Ishikawa (cell line): ENCODE measurements around the gene PLEK.

Experiments used
- CEBPB ChIP-seq: IDR thresholded peaks from 2 replicates; pipeline ENCODE4 v1.6.1; 2012
- CREB1 ChIP-seq: IDR thresholded peaks from 2 replicates; pipeline ENCODE4 v1.6.1; 2012; ENCODE audit warnings: low read depth
- EGR1 ChIP-seq: IDR thresholded peaks from 2 replicates; pipeline ENCODE4 v1.6.1; 2012
- EP300 ChIP-seq: IDR thresholded peaks from 2 replicates; pipeline ENCODE4 v1.6.1; 2012; ENCODE audit warnings: borderline replicate concordance
- FOXM1 ChIP-seq: IDR thresholded peaks from 2 replicates; pipeline ENCODE4 v1.6.1; 2012; ENCODE audit warnings: low read depth, borderline replicate concordance
- MAX ChIP-seq: IDR thresholded peaks from 2 replicates; pipeline ENCODE4 v1.6.1; 2012
- NFIC ChIP-seq: IDR thresholded peaks from 2 replicates; pipeline ENCODE4 v1.6.1; 2012
- RAD21 ChIP-seq: IDR thresholded peaks from 2 replicates; pipeline ENCODE4 v1.6.1; 2012; ENCODE audit warnings: low read depth
- REST ChIP-seq: IDR thresholded peaks from 2 replicates; pipeline ENCODE4 v1.6.1; 2012; ENCODE audit warnings: low read depth, mild to moderate bottlenecking
- TAF1 ChIP-seq: IDR thresholded peaks from 2 replicates; pipeline ENCODE4 v1.6.1; 2012; ENCODE audit warnings: low read depth, mild to moderate bottlenecking
- TCF12 ChIP-seq: IDR thresholded peaks from 2 replicates; pipeline ENCODE4 v1.6.1; 2012; ENCODE audit warnings: low read depth
- TEAD4 ChIP-seq: IDR thresholded peaks from 2 replicates; pipeline ENCODE4 v1.6.1; 2012
- USF1 ChIP-seq: IDR thresholded peaks from 2 replicates; pipeline ENCODE4 v1.6.1; 2012
- YY1 ChIP-seq: IDR thresholded peaks from 2 replicates; pipeline ENCODE4 v1.6.1; 2012; ENCODE audit warnings: low read depth
- ZBTB7A ChIP-seq: IDR thresholded peaks from 2 replicates; pipeline ENCODE4 v1.6.1; 2012; ENCODE audit warnings: low read depth

Gene PLEK

DNA sequence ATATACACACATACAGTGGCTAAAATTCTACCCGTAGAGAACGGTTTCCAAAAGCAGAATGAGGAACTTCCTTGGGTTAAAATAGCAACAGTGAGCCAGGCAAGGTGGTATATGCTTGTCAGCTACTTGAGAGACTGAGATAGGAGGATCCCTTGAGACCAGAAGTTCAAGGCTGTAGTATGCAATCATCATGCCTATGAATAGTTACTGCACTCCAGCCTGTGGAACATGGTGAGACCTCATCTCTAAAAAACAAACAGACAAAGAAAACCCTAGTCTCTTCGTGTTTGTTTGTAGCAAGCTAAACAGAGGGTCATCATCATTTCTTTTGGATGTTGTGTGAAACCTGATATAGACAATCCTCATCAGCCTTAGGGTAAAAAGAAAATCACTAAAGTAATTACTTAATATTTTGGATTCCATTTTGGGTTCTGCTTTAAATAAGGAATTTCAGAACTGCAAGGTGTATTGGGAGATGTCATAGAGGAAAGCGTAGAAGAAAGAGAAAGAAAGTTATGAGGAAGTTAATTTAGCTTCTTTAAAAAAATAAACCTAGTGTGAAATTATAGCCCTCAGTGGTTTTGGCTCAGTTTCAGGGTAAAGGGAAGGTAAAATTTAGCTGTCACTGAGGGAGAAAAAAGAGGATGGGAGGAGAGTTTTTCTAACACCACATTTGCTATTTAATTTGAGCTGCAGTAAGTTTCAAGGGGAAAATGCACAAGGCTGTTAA is 46.5 kb downstream of the PLEK start:
- no peak for TF ChIP-seq FOXM1
- no peak for TF ChIP-seq RAD21

GRCh38 chr2:68412127-68412819 is 47.2 kb downstream of the PLEK start:
- no peak for TF ChIP-seq EGR1
- no peak for TF ChIP-seq TAF1
- TF ChIP-seq USF1: no peak
- TF ChIP-seq TCF12: no peak
- TF ChIP-seq MAX: no peak
- no peak for TF ChIP-seq ZBTB7A
- TF ChIP-seq TEAD4: no peak
- no peak for TF ChIP-seq RAD21
- no peak for TF ChIP-seq CEBPB
- no peak for TF ChIP-seq CREB1
- no peak for TF ChIP-seq FOXM1
- TF ChIP-seq REST: no peak
- TF ChIP-seq NFIC: no peak
- no peak for TF ChIP-seq EP300

GRCh38 chr2:68413466-68413865 is 48.4 kb downstream of the PLEK start:
- TF ChIP-seq EGR1 (no peak), TAF1 (no peak), FOXM1 (no peak), USF1 (no peak), CEBPB (no peak), TEAD4 (no peak), EP300 (no peak), YY1 (no peak), NFIC (no peak), MAX (no peak), ZBTB7A (no peak), CREB1 (no peak), REST (no peak), RAD21 (no peak), TCF12 (no peak)

- TF ChIP-seq TAF1: no peak
These were observed 49.4 kb downstream of the PLEK start for GRCh38 chr2:68414452-68414851.

DNA sequence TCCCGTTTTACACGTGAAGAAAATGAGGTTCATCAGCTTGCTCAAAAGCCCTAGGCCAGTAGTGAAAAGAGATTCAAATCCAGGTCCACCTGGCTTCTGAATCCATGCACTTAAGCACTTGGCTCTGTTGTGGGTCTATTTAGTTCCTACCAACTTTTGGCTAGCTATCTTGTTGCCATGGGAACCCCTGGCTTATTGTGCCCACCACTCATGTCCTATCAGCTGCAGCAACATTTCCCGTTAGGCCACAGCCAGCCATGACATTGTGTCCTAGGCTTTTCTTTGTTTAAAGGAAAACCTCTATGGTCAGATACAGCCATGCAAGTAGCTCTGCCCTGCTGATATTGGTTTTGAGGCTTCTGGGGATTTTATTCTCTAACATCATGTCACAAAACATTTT is 49.8 kb downstream of the PLEK start:
- TF ChIP-seq CREB1: no peak
- TF ChIP-seq TCF12: no peak
- TF ChIP-seq EP300: no peak
- no peak for TF ChIP-seq RAD21
- no peak for TF ChIP-seq TEAD4
- TF ChIP-seq EGR1: no peak
- TF ChIP-seq TAF1: no peak
- TF ChIP-seq YY1: no peak
- no peak for TF ChIP-seq ZBTB7A
- no peak for TF ChIP-seq REST
- no peak for TF ChIP-seq USF1
- no peak for TF ChIP-seq FOXM1
- no peak for TF ChIP-seq MAX
- no peak for TF ChIP-seq CEBPB
- no peak for TF ChIP-seq NFIC
